ENCODE data around the gene WNT7A.

WNT7A gene

DNA sequence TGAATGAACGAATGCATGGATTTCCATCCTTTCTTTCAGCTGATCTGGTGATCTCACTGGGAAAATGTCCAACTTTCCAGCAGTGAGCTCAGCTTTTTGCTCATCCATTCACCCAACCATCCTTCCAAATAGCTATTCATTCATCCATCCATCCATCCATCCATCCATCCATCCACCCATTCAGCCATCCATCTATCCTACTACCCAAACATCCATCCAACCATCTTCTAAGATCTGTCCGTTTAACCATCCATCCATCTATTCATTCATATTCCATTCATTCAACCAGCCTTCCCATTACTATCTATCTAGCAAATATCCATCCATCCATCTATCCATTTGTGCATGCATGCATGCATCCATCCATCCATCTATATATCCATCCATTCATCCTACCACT lies 39.4 kb downstream of the WNT7A start:
- FAIRE-seq (no peak), DNase-seq (ENCODE audit: insufficient read length) (no peak)
- no peak for TF ChIP-seq TAF1 (IDR thresholded peaks at IDR 0.05; ENCODE audit: borderline replicate concordance, low read depth, low read length)
- TF ChIP-seq POLR2AphosphoS5 (IDR thresholded peaks at IDR 0.05; ENCODE audit: low read depth, low read length) = no peak
- no peak for TF ChIP-seq POLR2A (IDR thresholded peaks at IDR 0.05; ENCODE audit: low read depth, low read length)

GRCh38 chr3:13839726-13840340 lies 40.0 kb downstream of the WNT7A start:
- TF ChIP-seq POLR2A (IDR thresholded peaks at IDR 0.05; ENCODE audit: low read depth, low read length) (no peak), TAF1 (IDR thresholded peaks at IDR 0.05; ENCODE audit: borderline replicate concordance, low read depth, low read length) (no peak), POLR2AphosphoS5 (IDR thresholded peaks at IDR 0.05; ENCODE audit: low read depth, low read length) (no peak)
- no peak for FAIRE-seq
- DNase-seq (ENCODE audit: insufficient read length) = no peak

- DNase-seq (ENCODE audit: insufficient read length) = no peak
- FAIRE-seq = no peak
- TF ChIP-seq POLR2AphosphoS5 (IDR thresholded peaks at IDR 0.05; ENCODE audit: low read depth, low read length) (no peak), TAF1 (IDR thresholded peaks at IDR 0.05; ENCODE audit: borderline replicate concordance, low read depth, low read length) (no peak), POLR2A (IDR thresholded peaks at IDR 0.05; ENCODE audit: low read depth, low read length) (no peak)
Measured at GRCh38 chr3:13839253-13839652, 40.6 kb downstream of the WNT7A start.

GRCh38 chr3:13838421-13838820 lies 41.5 kb downstream of the WNT7A start:
- TF ChIP-seq TAF1 (IDR thresholded peaks at IDR 0.05; ENCODE audit: borderline replicate concordance, low read depth, low read length) (no peak), POLR2AphosphoS5 (IDR thresholded peaks at IDR 0.05; ENCODE audit: low read depth, low read length) (no peak), POLR2A (IDR thresholded peaks at IDR 0.05; ENCODE audit: low read depth, low read length) (no peak)
- DNase-seq (ENCODE audit: insufficient read length) = no peak
- no peak for FAIRE-seq

GRCh38 chr3:13837751-13838150 lies 42.1 kb downstream of the WNT7A start:
- DNase-seq (ENCODE audit: insufficient read length) (no peak), FAIRE-seq (no peak)
- no peak for TF ChIP-seq TAF1 (IDR thresholded peaks at IDR 0.05; ENCODE audit: borderline replicate concordance, low read depth, low read length)
- no peak for TF ChIP-seq POLR2AphosphoS5 (IDR thresholded peaks at IDR 0.05; ENCODE audit: low read depth, low read length)
- no peak for TF ChIP-seq POLR2A (IDR thresholded peaks at IDR 0.05; ENCODE audit: low read depth, low read length)

GRCh38 chr3:13836658-13837587 lies 42.9 kb downstream of the WNT7A start:
- FAIRE-seq = no peak
- TF ChIP-seq POLR2A (IDR thresholded peaks at IDR 0.05; ENCODE audit: low read depth, low read length) (no peak), TAF1 (IDR thresholded peaks at IDR 0.05; ENCODE audit: borderline replicate concordance, low read depth, low read length) (no peak), POLR2AphosphoS5 (IDR thresholded peaks at IDR 0.05; ENCODE audit: low read depth, low read length) (no peak)
- no peak for DNase-seq (ENCODE audit: insufficient read length)

DNA sequence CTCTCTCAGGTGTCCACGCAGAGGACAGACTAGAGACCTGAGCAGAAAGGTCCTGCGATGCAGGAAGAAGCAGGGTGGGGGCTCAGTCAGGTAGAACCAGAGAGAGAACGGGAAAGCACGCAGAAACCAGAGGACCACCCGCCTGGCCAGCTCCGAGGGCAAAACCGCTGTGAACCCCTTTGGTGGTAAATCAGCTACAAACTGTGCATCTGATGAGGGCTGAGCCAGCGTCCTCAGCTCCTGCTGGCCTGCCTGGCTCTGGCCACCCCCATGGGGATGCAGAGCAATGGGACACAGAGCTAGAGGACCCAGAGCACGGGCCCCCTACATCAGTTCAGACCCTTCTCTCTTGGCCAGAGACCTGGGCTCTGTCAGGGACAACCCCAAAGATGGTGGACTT lies 44.6 kb downstream of the WNT7A start:
- DNase-seq (ENCODE audit: insufficient read length) (no peak), FAIRE-seq (no peak)
- no peak for TF ChIP-seq POLR2A (IDR thresholded peaks at IDR 0.05; ENCODE audit: low read depth, low read length)
- TF ChIP-seq TAF1 (IDR thresholded peaks at IDR 0.05; ENCODE audit: borderline replicate concordance, low read depth, low read length) = no peak
- TF ChIP-seq POLR2AphosphoS5 (IDR thresholded peaks at IDR 0.05; ENCODE audit: low read depth, low read length) = no peak

- no peak for FAIRE-seq
- TF ChIP-seq TAF1 (IDR thresholded peaks at IDR 0.05; ENCODE audit: borderline replicate concordance, low read depth, low read length) = no peak
- TF ChIP-seq POLR2A (IDR thresholded peaks at IDR 0.05; ENCODE audit: low read depth, low read length) = no peak
- no peak for TF ChIP-seq POLR2AphosphoS5 (IDR thresholded peaks at IDR 0.05; ENCODE audit: low read depth, low read length)
- DNase-seq (ENCODE audit: insufficient read length) = no peak
Measured at GRCh38 chr3:13834258-13835035, 45.4 kb downstream of the WNT7A start.

DNA sequence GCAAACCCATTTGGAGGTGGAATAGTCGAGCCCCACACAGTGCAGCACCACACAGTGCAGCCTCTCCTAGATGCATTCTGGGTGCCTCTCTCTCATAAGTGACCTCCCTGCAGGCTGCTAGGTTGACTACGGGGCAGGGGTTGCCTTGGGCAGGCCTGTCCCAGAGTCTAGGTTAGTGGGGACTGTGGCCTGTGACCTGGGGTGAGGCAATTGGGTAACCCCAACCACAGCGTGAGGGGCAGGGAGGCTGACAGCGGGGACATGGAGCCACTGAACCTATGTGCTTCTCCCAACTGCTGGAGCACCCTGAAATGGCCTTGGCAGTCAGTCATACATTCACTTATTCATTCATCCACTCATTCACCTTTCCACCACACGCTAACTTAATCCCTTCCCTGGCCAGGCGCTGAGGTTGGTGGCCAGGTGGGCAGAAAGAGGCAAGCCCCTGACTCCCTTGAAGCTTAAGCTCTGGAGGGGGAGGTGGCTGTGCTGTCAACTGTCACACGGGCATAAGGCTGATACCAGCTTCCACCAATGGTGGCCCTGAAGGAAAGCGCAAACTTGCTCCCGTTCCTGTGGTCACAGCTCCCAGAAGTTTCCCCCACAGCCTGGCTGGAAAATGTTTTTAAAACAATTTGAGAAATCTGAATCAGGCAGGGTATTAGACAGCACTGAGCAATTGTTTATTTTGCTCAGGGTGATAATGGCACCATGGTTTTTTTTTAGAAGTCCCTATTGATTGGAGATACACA lies 46.2 kb downstream of the WNT7A start:
- DNase-seq (ENCODE audit: insufficient read length) (no peak), FAIRE-seq (no peak)
- no peak for TF ChIP-seq POLR2AphosphoS5 (IDR thresholded peaks at IDR 0.05; ENCODE audit: low read depth, low read length)
- no peak for TF ChIP-seq TAF1 (IDR thresholded peaks at IDR 0.05; ENCODE audit: borderline replicate concordance, low read depth, low read length)
- no peak for TF ChIP-seq POLR2A (IDR thresholded peaks at IDR 0.05; ENCODE audit: low read depth, low read length)

GRCh38 chr3:13832130-13832529 lies 47.7 kb downstream of the WNT7A start:
- no peak for FAIRE-seq
- no peak for TF ChIP-seq TAF1 (IDR thresholded peaks at IDR 0.05; ENCODE audit: borderline replicate concordance, low read depth, low read length)
- TF ChIP-seq POLR2AphosphoS5 (IDR thresholded peaks at IDR 0.05; ENCODE audit: low read depth, low read length) = no peak
- TF ChIP-seq POLR2A (IDR thresholded peaks at IDR 0.05; ENCODE audit: low read depth, low read length) = no peak
- no peak for DNase-seq (ENCODE audit: insufficient read length)

All from GM12892 (cell line).